ENCODE data around the gene GORASP2.

GORASP2 gene

GRCh38 chr2:170967553-170967952 is 38.5 kb downstream of the GORASP2 start:
- no peak for DNase-seq

DNA sequence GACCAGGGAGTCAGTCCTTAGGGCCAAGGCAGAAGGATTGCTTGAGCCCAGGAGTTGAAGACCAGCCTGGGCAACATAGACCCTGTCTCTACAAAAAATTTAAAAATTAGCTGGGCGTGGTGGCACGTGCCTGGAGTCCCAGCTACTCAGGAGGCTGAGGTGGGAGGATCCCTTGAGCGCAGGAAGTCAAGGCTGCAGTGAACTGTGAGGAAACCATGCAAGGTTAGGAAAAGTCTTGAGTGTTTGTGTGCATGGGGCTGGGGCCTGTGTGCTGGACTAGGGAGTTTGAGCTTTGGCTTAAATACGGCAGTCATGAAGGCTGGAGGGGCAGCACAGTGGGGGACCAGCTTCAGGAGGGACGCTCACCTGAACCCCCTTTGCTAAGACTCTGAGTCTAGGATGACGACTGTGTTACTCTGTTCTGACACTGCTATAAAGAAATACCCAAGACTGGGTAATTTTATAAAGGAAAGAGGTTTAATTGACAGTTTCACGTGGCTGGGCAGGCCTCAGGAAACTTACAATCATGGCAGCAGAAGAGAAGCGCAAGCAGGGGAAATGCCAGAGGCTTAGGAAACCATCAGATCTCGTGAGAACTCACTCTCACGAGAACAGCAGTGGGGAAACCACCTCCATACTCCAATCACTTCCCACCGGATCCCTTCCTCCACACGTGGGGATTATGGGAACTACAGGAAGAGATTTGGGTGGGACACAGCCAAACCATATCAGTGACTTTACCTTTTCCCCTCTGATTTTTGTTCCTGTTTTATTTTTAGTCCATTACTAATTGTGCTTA is 39.4 kb downstream of the GORASP2 start:
- no peak for DNase-seq

DNA sequence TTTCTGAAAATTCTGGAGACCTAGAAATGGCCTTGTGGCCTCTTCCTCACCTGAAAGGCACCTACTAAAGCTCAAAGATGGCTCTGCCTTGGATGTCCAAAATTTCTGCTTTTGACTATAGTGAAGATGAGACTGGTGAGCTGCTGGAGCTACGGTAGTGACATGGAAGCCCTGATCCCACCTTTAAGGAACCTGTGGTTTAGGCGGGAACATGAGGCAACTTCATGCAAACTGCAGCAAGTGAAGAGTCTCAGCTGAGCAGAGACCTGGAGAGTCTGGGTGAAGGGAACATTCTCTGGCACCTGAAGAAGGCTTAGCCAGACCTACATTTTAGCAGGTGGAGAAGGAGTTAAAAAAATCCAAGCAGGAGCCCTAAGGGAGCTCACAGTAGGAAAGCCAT is 40.0 kb downstream of the GORASP2 start:
- no peak for DNase-seq

DNA sequence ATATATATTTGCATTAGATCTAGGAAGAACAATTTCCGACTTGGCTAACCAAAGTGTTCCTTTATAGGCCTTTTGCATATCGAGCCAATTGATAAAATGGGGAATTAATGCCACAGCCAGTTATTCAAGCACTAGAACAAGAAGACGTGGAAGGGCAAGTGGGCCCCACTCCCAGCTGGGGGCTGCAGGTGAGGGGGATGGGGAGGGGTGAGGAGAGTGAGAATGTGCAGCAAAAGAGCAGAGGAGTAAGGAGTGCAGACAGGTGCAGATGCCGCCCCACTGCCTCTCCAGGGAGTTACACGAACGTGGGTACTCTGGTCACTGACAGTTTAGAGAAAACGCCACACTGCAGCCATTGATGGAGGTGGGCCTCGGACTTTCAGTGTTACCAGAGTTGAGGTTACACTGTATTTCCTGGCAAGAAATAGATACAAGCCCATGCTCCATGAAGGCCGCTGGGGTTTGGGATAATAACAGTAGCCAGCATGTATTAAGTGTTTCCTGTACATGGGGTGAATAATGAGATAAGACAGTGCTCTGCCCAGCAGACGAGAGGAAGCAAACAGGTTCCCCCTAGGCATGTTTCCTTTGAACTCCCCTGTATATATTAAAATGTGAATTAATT is 40.9 kb downstream of the GORASP2 start:
- no peak for DNase-seq

- DNase-seq, result no peak
Observed at GRCh38 chr2:170971071-170971470, 42.0 kb downstream of the GORASP2 start.

GRCh38 chr2:170972296-170973224 is 43.5 kb downstream of the GORASP2 start:
- DNase-seq, result no peak

- DNase-seq, result no peak
Observed at GRCh38 chr2:170973225-170973491, 44.1 kb downstream of the GORASP2 start.

GRCh38 chr2:170973492-170974303 is 44.6 kb downstream of the GORASP2 start:
- DNase-seq, result peak; percentile 82

- no peak for DNase-seq
Observed at GRCh38 chr2:170974304-170974993, 45.4 kb downstream of the GORASP2 start.

DNA sequence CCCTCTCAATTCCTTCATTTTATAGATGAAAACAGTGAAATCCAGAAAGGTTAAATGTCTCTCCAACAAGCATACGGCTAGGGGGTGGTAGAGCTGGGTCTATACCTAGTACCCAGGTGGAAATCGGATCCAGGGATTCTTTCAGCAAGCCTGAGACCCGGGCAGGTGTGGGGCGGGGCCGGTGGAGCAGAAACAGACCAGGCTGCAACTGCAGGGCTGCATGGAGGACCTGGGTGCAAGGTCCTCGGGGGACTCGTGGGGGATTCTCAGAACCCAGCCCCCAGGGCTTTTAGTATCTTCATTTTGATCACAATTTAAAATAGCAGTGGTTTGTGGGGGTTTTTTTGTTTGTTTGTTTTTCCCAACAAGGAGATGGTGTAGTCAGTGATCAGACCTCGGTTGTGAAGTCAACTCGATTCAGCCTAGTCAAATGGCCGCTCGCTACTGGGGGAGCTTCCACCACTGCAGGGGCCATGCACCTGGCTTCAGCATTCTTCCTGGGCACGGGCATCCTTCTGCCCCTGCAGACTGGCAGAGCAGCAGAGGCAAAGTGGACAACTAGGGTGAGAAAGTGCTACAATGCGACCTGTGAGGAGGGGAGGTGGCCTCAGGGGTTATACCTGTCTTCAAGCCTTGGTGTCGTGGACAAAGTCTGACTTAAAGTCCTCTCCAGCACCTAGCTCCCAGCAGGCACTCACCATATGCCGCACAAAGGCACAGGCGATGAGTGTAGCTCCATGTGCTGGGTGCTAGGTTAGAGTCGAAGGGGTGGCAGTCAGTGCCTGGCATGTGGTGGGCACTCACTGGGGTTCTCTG is 46.3 kb downstream of the GORASP2 start:
- DNase-seq, result no peak

DNA sequence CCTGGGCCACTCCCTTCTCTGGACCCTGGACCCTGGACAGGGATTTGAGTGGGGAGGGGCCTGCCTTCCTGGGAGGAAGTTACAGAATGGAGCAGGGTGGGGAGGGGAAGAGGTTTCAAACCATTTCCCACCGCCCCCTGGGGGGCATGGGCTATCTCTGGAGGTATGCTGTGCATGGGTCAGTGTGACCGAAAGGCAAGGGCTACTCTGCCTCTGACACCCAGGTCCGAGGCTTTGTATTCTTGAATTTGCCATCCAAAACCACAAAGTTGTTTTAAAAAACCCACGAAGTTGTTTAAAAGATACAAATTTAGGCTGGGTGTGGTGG is 46.9 kb downstream of the GORASP2 start:
- DNase-seq, result no peak

GRCh38 chr2:170984079-170984478 is 55.0 kb downstream of the GORASP2 start:
- DNase-seq, result no peak

GRCh38 chr2:170985407-170985806 is 56.4 kb downstream of the GORASP2 start:
- DNase-seq, result no peak

DNA sequence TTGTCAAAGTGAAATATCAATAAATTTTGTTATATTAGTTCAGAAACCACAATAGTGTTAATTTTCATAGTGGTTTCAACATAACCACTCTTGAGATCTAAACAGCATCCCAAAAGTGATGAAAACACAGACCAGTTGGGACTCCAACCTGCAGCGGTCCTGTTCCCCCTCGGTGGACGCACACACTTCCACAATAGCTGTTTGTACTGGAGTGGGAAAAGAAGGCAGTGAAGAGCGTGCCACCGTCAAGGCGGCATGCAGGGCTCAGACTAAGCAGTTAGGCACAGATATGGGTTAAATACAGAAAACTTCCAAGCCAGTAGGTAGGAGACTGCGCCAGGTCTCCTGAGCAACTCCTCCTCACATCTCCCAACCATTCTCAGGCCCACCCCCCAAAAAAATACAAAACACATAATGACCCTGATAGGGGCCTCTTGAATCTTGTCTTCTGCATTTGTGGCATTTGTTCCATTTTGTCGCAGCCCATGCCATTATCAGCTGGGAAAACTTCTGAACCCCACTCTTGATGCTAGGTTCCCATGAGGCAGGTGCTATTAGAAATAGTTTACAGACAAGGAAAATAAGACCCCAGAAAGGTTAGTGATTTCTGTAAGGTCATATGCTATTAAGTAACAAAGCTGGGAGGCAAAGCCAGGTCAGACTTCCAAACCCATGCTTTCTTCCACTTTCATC is 57.7 kb downstream of the GORASP2 start:
- no peak for DNase-seq

GRCh38 chr2:170991398-170992182 is 62.5 kb downstream of the GORASP2 start:
- no peak for DNase-seq

GRCh38 chr2:170996316-170996715 is 67.3 kb downstream of the GORASP2 start:
- no peak for DNase-seq

- no peak for DNase-seq
Observed at GRCh38 chr2:170997893-170998597, 69.0 kb downstream of the GORASP2 start.

DNA sequence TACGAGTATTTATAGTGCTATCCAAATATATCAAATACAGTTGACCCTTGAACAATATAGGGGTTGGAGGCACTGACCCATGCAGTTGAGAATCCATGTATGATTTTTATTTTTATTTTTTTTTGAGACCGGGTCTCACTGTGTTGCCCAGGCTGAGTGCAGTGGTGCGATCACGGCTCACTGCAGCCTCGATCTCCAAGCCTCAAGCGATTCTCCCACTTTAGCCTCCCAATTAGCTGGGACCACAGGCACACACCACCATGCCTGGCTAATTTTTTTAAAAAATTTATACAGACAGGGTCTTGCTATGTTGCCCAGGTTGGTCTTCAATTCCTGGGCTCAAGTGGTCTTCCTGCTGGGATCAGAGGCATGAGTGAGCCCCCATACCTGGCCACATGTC is 70.6 kb downstream of the GORASP2 start:
- no peak for DNase-seq

- no peak for DNase-seq
Observed at GRCh38 chr2:171004363-171004762, 75.3 kb downstream of the GORASP2 start.
